HG03097 (cell line): ENCODE measurements around the gene ILDR2.

ENCODE experiments used
- ATAC-seq: cut with Tn5 transposase; IDR thresholded peaks from one replicate; pipeline ENCODE4 v1.9.1; 2021; ENCODE audit not compliant: unreplicated experiment, low FRiP score

ILDR2 gene

GRCh38 chr1:166972193-166972592 is 3.1 kb downstream of the ILDR2 start:
- no peak for ATAC-seq

GRCh38 chr1:166971252-166971651 is 4.1 kb downstream of the ILDR2 start:
- ATAC-seq: no peak

GRCh38 chr1:166969074-166969677 is 6.2 kb downstream of the ILDR2 start:
- ATAC-seq: peak; percentile 87

GRCh38 chr1:166960858-166961474 is 14.4 kb downstream of the ILDR2 start:
- peak; percentile 52 for ATAC-seq

GRCh38 chr1:166956872-166957271 is 18.5 kb downstream of the ILDR2 start:
- ATAC-seq: no peak

- no peak for ATAC-seq
These were observed 19.1 kb downstream of the ILDR2 start for GRCh38 chr1:166956057-166956850.

GRCh38 chr1:166953491-166953890 is 21.8 kb downstream of the ILDR2 start:
- ATAC-seq: no peak

- ATAC-seq: no peak
These were observed 23.2 kb downstream of the ILDR2 start for GRCh38 chr1:166952002-166952746.

GRCh38 chr1:166951050-166951449 is 24.3 kb downstream of the ILDR2 start:
- no peak for ATAC-seq

GRCh38 chr1:166950156-166950555 is 25.2 kb downstream of the ILDR2 start:
- no peak for ATAC-seq

- ATAC-seq: no peak
These were observed 26.4 kb downstream of the ILDR2 start for GRCh38 chr1:166948856-166949350.

- no peak for ATAC-seq
These were observed 27.8 kb downstream of the ILDR2 start for GRCh38 chr1:166947398-166948043.

GRCh38 chr1:166944186-166944967 is 31.0 kb downstream of the ILDR2 start:
- no peak for ATAC-seq

- ATAC-seq: no peak
These were observed 35.5 kb downstream of the ILDR2 start for GRCh38 chr1:166939741-166940375.

- no peak for ATAC-seq
These were observed 37.4 kb downstream of the ILDR2 start for GRCh38 chr1:166937962-166938361.

GRCh38 chr1:166937329-166937728 is 38.0 kb downstream of the ILDR2 start:
- ATAC-seq: no peak

- no peak for ATAC-seq
These were observed 41.7 kb downstream of the ILDR2 start for GRCh38 chr1:166933633-166934032.

- ATAC-seq: no peak
These were observed 42.2 kb downstream of the ILDR2 start for GRCh38 chr1:166933140-166933539.

GRCh38 chr1:166929911-166930310 is 45.4 kb downstream of the ILDR2 start:
- ATAC-seq: no peak
